Esophagus muscularis mucosa (tissue), 3 donors: ENCODE results near the gene OR2L2.

ENCODE experiments used
- POLR2A ChIP-seq: fragments of 450-650 bp; IDR thresholded peaks from one replicate; pipeline ENCODE4 v1.6.1; 2017; ENCODE audit warnings: antibody characterized with exemption, moderate library complexity, mild to moderate bottlenecking, low read depth
- TF ChIP-seq, protein P1 (sequence below), 3 experiments: fragments of 200-600 bp in 2 of 3; fragments of 450-650 bp in 1 of 3; sonication (generic) in 2 of 3; IDR thresholded peaks; one replicate each; pipeline ENCODE4 v1.5.1; 2017 to 2019; ENCODE audit warnings: antibody characterized with exemption in 3 of 3, mild to moderate bottlenecking in 2 of 3, moderate library complexity in 1 of 3

GRCh38 chr1:248000169-248000568 is 29.7 kb upstream of the OR2L2 start:
- TF ChIP-seq, protein P1, sequence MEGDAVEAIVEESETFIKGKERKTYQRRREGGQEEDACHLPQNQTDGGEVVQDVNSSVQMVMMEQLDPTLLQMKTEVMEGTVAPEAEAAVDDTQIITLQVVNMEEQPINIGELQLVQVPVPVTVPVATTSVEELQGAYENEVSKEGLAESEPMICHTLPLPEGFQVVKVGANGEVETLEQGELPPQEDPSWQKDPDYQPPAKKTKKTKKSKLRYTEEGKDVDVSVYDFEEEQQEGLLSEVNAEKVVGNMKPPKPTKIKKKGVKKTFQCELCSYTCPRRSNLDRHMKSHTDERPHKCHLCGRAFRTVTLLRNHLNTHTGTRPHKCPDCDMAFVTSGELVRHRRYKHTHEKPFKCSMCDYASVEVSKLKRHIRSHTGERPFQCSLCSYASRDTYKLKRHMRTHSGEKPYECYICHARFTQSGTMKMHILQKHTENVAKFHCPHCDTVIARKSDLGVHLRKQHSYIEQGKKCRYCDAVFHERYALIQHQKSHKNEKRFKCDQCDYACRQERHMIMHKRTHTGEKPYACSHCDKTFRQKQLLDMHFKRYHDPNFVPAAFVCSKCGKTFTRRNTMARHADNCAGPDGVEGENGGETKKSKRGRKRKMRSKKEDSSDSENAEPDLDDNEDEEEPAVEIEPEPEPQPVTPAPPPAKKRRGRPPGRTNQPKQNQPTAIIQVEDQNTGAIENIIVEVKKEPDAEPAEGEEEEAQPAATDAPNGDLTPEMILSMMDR (IDR thresholded peaks at IDR 0.05), result no peak
- TF ChIP-seq POLR2A, result no peak
